Measurements from ENCODE around the gene HMCES.
"Not testable (repeated sequence)": the region's sequence is repeated elsewhere in the genome, so short reads cannot be mapped to it uniquely, and the experiment has no call there.

The HMCES gene

GRCh38 chr3:129257609-129258008 lies 21.1 kb upstream of the HMCES start:
- DNase-seq (ENCODE audit: low read depth in 1 of 2, low spot score in 1 of 2) = no peak

DNA sequence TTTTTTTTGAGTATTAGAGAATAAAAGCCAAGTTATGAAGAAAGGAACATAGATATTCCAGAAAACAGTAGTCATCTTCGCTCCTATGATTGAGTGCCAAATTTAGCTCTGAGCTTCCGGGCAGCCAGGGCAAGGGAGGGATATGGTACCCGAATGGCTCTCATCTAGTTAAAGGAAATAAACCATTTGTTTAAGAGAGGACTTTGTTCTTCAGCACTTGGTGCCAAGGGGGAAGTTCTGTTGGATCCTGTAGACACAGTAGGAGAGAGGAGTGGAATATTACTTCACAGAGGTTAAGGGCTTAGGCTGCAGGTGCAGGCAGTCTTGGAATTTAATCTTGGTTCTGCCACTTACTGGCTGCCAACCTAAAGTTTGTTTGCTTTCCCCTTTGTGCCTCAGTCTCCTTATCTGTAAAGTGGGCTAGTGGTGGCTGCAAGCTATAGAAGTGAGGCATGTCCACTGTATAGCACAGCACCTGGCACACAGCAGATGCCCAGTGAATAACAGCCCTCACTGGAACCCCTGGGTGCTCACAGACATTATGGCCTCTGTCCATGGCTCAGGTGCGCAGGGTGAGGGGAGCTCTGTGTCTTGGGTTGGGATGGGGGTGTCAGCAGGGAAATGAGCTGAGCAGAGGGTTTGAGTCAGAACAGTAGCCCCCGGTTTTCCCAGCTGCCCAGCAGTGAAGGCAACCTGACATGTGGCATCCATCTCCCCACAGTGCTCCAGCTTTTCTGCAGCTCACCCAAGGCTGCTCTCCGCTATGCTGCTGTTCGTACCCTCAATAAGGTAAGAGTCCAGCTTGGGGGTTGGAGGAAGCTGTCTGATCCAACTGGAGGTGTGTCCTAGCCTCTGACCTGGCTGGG lies 18.8 kb upstream of the HMCES start:
- DNase-seq (ENCODE audit: low read depth in 1 of 2, low spot score in 1 of 2) = no peak

DNA sequence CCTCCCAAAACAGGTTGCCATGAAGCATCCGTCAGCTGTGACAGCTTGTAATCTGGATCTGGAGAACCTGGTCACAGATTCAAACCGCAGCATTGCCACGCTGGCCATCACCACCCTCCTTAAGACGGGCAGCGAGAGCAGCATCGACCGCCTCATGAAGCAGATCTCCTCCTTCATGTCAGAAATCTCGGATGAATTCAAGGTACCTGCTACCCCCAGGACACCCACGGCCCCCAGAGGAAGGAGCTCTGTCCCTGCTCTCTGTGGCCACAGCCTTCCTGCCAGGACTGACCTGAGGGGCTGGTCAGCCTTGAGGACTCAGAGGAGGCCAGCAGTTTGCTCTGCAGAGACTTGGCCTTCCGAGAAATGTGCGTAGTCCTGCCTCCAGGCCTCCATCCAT lies 18.1 kb upstream of the HMCES start:
- no peak for DNase-seq (ENCODE audit: low read depth in 1 of 2, low spot score in 1 of 2)

DNA sequence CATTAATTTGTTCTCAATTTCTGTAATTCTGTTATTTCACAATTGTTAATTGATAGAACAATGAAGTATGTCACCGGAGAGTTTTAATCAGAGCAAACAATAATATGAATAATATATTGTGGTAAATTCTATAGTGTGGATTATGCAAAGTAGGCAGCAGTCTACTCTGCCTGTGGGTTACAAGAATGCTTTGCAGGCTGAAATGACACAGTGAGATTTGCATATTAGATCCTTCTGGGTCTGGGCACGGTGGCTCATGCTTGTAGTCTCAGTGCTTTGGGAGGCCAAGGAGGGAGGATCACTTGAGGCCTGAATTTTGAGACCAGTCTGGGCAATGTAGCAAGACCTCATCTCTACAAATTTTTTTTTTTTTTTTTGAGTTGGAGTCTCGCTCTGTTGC lies 16.8 kb upstream of the HMCES start:
- DNase-seq (ENCODE audit: low read depth in 1 of 2, low spot score in 1 of 2) = no peak

DNA sequence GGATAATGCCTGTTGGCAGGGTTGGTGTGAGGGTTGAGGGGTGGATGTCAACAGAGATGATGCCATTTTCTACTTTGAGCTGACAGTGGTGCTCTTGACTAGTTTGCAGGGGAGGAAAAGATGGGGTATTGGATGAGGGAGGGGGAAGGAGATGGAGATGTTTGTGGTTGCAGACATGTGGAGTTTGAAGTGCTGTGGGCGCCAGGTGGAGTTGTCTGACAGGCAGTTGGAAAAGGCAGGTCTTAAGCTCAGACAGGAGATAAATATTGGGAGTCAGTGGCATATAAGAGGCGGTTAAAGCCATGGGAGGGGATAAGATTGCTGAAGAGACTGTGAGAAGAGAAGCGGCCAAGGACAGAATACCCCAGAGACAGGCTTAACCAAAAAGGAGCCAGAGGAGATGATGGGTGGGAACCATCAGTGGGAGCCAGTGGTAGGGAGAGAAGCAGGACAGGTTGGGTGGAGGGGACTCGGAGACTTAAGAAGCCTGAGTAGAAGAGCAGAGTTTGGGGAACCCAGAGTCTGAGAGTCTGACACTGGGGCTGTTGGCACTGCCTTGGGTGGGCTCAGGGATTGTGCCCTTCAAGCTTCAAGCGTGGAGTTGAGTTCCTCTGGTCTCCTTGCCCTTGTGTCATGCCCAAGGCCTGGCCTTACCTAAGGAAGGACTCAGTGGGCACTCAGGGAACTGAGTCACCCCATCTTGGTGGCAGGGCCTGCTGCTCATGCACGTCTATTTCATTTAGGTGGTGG lies 15.3 kb upstream of the HMCES start:
- DNase-seq (ENCODE audit: low read depth in 1 of 2, low spot score in 1 of 2) = no peak

DNA sequence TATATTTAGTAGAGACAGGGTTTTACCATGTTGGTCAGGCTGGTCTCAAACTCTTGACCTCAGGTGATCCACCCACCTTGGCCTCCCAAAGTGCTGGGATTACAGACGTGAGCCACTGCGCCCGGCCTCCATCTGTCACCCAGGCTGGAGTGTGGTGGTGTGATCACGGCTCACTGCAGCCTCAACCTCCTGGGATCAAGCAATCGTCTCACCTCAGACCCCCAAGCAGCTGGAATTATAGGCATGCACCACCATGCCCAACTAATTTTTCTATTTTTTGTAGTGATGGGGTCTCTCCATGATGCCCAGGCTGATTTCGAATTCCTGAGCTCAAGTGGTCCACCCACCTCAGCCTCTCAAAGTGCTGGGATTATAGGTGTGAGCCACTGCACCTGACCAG lies 13.7 kb upstream of the HMCES start:
- not testable (repeated sequence) for DNase-seq (ENCODE audit: low read depth in 1 of 2, low spot score in 1 of 2)

DNA sequence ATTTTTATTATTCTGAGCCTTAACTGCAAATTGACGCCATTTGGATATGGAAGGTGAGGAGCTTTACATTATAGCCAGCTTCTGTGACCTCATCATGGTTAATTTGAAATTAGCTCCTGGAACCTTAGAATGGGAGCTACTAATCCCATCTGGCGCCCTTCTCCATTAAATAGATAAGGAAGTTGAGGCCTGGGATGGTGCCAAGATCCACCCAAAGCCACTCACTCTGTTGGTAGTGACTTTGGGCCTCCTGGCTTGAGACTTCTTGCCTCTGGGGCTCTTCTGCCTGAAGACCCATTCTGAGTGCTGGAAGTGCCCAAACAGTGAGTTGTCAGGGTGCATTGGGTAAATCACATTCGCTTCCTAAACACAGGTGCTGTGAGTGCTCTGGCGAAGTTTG lies 12.0 kb upstream of the HMCES start:
- no peak for DNase-seq (ENCODE audit: low read depth in 1 of 2, low spot score in 1 of 2)

- DNase-seq (ENCODE audit: low read depth in 1 of 2, low spot score in 1 of 2) = no peak
Observed at GRCh38 chr3:129268396-129268795, 10.3 kb upstream of the HMCES start.

DNA sequence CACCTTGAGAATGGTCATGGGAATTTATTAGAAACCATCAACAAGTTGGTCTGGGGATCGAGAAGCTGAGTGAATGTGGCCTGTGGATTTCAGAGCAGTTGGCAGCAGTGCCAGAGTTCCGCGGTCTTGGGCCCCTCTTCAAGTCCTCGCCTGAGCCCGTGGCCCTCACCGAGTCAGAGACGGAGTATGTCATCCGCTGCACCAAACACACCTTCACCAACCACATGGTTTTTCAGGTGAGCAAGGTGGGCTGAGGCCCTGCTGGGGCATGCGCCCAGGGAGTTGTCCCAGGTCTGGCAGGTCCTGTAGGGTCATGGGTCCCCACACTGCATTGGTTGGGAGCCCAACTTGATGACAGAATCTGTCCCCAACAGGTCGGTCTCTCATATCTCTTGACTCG lies 7.0 kb upstream of the HMCES start:
- no peak for DNase-seq (ENCODE audit: low read depth in 1 of 2, low spot score in 1 of 2)

DNA sequence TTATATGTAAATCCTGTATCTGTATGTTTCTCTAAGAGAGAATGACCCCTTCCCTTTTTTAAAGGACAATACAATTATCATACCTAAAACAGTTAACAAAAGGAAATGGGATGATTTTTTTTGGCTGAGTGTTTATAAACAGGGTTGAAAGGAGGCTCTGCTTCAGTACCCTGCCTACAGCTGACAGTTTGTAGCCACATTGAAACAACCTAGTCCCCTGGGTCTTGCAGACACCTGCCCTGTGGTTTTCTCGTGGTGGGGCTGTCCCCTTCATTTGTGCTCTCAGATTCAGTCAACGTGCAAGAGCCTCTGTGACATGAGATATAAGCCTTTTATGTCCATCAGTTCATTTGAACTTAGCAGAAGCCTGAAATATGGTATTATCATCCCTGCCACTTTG lies 2.3 kb upstream of the HMCES start:
- no peak for DNase-seq (ENCODE audit: low read depth in 1 of 2, low spot score in 1 of 2)

GRCh38 chr3:129277829-129278271 lies 820 bp upstream of the HMCES start:
- no peak for DNase-seq (ENCODE audit: low read depth in 1 of 2, low spot score in 1 of 2)

GRCh38 chr3:129278966-129279906 lies 566 bp downstream of the HMCES start:
- DNase-seq (ENCODE audit: low read depth in 1 of 2, low spot score in 1 of 2) = peak in 1 of 2 donors; percentile 18

- no peak for DNase-seq (ENCODE audit: low read depth in 1 of 2, low spot score in 1 of 2)
Observed at GRCh38 chr3:129280183-129280582, 1.5 kb downstream of the HMCES start.

GRCh38 chr3:129281726-129282125 lies 3.1 kb downstream of the HMCES start:
- no peak for DNase-seq (ENCODE audit: low read depth in 1 of 2, low spot score in 1 of 2)

DNA sequence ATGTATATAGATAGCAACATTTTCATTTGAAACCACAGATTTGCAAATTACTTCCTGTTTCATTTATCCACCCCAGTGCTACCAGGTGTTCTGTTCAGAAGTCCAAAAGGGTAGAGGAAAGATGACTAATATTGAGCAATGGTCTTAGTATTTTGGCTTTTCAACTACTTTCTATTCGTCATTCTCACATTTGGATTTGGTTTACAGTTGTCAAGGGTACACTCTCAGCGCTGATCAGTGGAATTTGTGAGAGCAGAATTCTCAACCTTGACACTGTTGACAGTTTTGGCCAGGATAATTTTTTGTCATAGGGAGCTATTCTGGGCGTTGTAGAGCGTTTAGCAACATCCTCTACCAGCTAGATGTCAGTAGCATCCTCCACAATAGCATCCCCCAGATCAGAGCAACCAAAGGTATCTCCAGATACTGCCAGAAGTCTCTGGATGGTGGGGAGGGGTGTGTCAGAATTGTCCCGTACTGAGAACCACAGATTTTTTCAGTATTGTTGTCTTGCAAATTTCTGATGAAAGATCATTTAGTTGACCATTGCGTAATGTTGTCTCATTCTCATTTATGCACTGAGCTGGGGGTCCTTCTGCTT lies 4.2 kb downstream of the HMCES start:
- DNase-seq (ENCODE audit: low read depth in 1 of 2, low spot score in 1 of 2) = no peak

DNA sequence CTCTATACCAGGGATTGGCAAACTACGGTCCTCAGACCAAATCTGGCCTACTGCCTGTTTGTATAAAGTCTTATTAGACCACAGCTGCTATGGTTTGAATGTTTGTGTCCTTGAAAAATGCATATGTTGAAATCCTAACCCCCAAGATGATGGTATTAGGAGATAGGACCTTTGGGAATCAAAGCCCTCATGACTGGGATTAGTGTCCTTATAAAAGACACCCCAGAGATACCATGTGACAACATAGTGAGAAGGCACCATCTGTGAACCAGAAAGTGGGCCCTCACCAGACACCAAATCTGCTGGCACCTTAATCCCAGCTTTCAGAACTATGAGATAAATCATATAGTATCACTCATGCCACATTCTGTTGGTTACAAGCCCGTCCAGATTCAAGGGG lies 7.4 kb downstream of the HMCES start:
- DNase-seq (ENCODE audit: low read depth in 1 of 2, low spot score in 1 of 2) = no peak

- DNase-seq (ENCODE audit: low read depth in 1 of 2, low spot score in 1 of 2) = no peak
Observed at GRCh38 chr3:129288446-129288845, 9.8 kb downstream of the HMCES start.

- DNase-seq (ENCODE audit: low read depth in 1 of 2, low spot score in 1 of 2) = no peak
Observed at GRCh38 chr3:129289201-129289921, 10.7 kb downstream of the HMCES start.

DNA sequence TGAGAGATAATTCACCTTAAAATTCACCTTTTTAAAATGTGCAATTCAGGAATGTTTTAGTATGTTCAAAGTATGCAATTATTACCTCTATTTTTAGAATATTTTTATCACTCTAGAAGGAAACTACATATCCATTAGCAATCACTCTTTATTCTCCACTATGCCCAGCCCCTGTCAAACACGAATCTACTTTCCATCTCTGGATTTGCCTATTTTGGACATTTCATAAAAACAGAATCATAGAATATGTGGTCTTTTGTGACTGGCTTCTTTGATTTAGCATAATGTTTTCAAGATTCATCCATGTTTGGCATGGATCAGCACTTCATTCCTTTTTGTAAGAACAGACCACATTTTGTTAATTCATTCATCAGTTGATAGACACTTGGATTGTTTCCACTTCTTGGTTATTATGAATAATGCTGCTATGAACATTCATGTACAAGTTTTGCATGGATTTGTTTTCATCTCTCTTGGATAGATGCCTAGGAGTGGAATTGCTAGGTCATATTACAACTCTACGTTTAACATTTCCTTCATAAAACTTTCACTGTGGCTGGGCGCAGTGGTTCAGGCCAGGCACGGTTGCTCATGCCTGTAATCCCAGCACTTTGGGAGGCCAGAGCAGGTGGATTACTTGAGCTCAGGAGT lies 12.7 kb downstream of the HMCES start:
- no peak for DNase-seq (ENCODE audit: low read depth in 1 of 2, low spot score in 1 of 2)

DNA sequence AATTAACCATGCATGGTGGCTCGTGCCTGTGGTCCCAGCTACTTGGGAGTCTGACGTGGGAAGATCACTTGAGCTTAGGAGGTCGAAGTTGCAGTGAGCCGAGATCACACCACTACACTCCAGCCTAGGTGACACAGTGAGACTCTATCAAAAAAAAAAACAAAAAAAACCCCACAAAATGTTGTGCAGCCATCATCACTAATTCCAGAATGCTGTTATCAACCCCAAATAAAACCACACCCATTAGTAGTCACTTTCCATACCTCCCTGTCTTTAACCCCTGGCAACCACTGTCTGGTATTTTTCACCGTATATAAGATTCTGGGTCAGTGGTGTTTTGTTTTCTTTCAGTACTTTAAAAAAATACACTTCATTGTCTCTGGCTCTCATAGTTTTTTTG lies 16.6 kb downstream of the HMCES start:
- no peak for DNase-seq (ENCODE audit: low read depth in 1 of 2, low spot score in 1 of 2)
